H9 (cell line): Measurements from ENCODE around the gene CBLB. TPM values are rescaled to one million over a fixed set of nuclear protein-coding genes. Genes with fewer than 3 reads are reported as not detected.

ENCODE experiments used
- DNase-seq: peaks from one replicate; pipeline ENCODE4 v3.0.0-alpha.2; 2017
- H2AFZ ChIP-seq: one replicate; pipeline ENCODE4 v1.6.1; 2013; ENCODE audit warnings: mild to moderate bottlenecking, low read length, control low read depth, moderate library complexity
- H2AK5ac ChIP-seq: 2 replicates; pipeline ENCODE4 v1.6.1; 2013; ENCODE audit warnings: low read length, control low read depth, mixed read lengths; ENCODE audit not compliant: insufficient read length
- H2BK120ac ChIP-seq: one replicate; pipeline ENCODE4 v1.6.1; 2013; ENCODE audit warnings: low read depth, mild to moderate bottlenecking, low read length, control low read depth, inconsistent platforms; ENCODE audit not compliant: poor library complexity, severe bottlenecking
- H2BK12ac ChIP-seq: 2 replicates; pipeline ENCODE4 v1.6.1; 2013; ENCODE audit warnings: low read length, control low read depth, mixed read lengths, low read depth; ENCODE audit not compliant: insufficient read length
- H2BK15ac ChIP-seq: 2 replicates; pipeline ENCODE4 v1.6.1; 2013; ENCODE audit warnings: low read depth, low read length, control low read depth
- H2BK20ac ChIP-seq: one replicate; pipeline ENCODE4 v1.6.1; 2013; ENCODE audit warnings: low read depth, mild to moderate bottlenecking, low read length, control low read depth, inconsistent platforms; ENCODE audit not compliant: poor library complexity, severe bottlenecking
- H2BK5ac ChIP-seq: 2 replicates; pipeline ENCODE4 v1.6.1; 2013; ENCODE audit warnings: low read length, control low read depth, mixed read lengths; ENCODE audit not compliant: insufficient read length
- H3K14ac ChIP-seq: 2 replicates; pipeline ENCODE4 v1.6.1; 2013; ENCODE audit warnings: low read length, control low read depth; ENCODE audit not compliant: insufficient read depth
- H3K18ac ChIP-seq: 2 replicates; pipeline ENCODE4 v1.6.1; 2013; ENCODE audit warnings: low read depth, mild to moderate bottlenecking, mixed read lengths, low read length, control low read depth; ENCODE audit not compliant: insufficient read length
- H3K23ac ChIP-seq: 2 replicates; pipeline ENCODE4 v1.6.1; 2013; ENCODE audit warnings: low read length, control low read depth, mixed read lengths, low read depth; ENCODE audit not compliant: insufficient read length
- H3K23me2 ChIP-seq: 2 replicates; pipeline ENCODE4 v1.6.1; 2013; ENCODE audit warnings: low read depth, mild to moderate bottlenecking, mixed read lengths, low read length, control low read depth; ENCODE audit not compliant: insufficient read length, poor library complexity, severe bottlenecking
- H3K27ac ChIP-seq: 2 replicates; pipeline ENCODE4 v1.5.1; 2013; ENCODE audit warnings: low read length, control low read depth, mixed read lengths, low read depth; ENCODE audit not compliant: insufficient read length
- H3K27me3 ChIP-seq: 2 replicates; pipeline ENCODE4 v1.6.1; 2013; ENCODE audit warnings: low read length, control low read depth, inconsistent platforms; ENCODE audit not compliant: insufficient read depth
- H3K4ac ChIP-seq: 2 replicates; pipeline ENCODE4 v1.6.1; 2013; ENCODE audit warnings: low read depth, mild to moderate bottlenecking, control low read depth, inconsistent platforms, low read length, moderate library complexity
- H3K4me1 ChIP-seq: 2 replicates; pipeline ENCODE4 v1.6.1; 2013; ENCODE audit warnings: low read length, control low read depth, inconsistent platforms; ENCODE audit not compliant: insufficient read depth
- H3K4me2 ChIP-seq: 2 replicates; pipeline ENCODE4 v1.6.1; 2013; ENCODE audit warnings: low read length, control low read depth, mixed read lengths; ENCODE audit not compliant: insufficient read length, insufficient read depth
- H3K56ac ChIP-seq: 2 replicates; pipeline ENCODE4 v1.6.1; 2013; ENCODE audit warnings: low read depth, mild to moderate bottlenecking, mixed read lengths, low read length, control low read depth; ENCODE audit not compliant: insufficient read length
- H3K79me1 ChIP-seq: 2 replicates; pipeline ENCODE4 v1.6.1; 2013; ENCODE audit warnings: low read depth, mild to moderate bottlenecking, moderate library complexity, low read length, control low read depth, inconsistent platforms; ENCODE audit not compliant: insufficient read depth, poor library complexity, severe bottlenecking
- H3K79me2 ChIP-seq: 2 replicates; pipeline ENCODE4 v1.6.1; 2013; ENCODE audit warnings: low read length, control low read depth, inconsistent platforms; ENCODE audit not compliant: insufficient read depth
- H3K9ac ChIP-seq: 2 replicates; pipeline ENCODE4 v1.6.1; 2013; ENCODE audit warnings: low read length, control low read depth, mixed read lengths; ENCODE audit not compliant: insufficient read length; ENCODE audit errors: extremely low read depth
- H3K9me3 ChIP-seq: one replicate; pipeline ENCODE4 v1.6.1; 2013; ENCODE audit warnings: low read depth, low read length, inconsistent platforms; ENCODE audit not compliant: control insufficient read depth
- H3T11ph ChIP-seq: one replicate; pipeline ENCODE4 v1.6.1; 2013; ENCODE audit warnings: mild to moderate bottlenecking, low read length, control low read depth, inconsistent platforms
- H4K20me1 ChIP-seq: one replicate; pipeline ENCODE4 v1.6.1; 2013; ENCODE audit not compliant: control insufficient read depth, insufficient read length, insufficient read depth
- H4K5ac ChIP-seq: 2 replicates; pipeline ENCODE4 v1.6.1; 2013; ENCODE audit warnings: low read depth, mild to moderate bottlenecking, mixed read lengths, low read length, control low read depth; ENCODE audit not compliant: insufficient read length
- H4K8ac ChIP-seq: replicated peaks from 2 replicates; pipeline ENCODE4 v1.6.1; 2013; ENCODE audit warnings: low read length, control low read depth, mixed read lengths, low read depth; ENCODE audit not compliant: insufficient read length
- H4K91ac ChIP-seq: 2 replicates; pipeline ENCODE4 v1.6.1; 2013; ENCODE audit warnings: low read depth, mild to moderate bottlenecking, moderate library complexity, mixed read lengths, low read length, control low read depth; ENCODE audit not compliant: insufficient read length
- H3K27ac Mint-ChIP-seq, 3 experiments: 2 replicates in 2 of 3; 3 replicates in 1 of 3; pipeline ENCODE4 v1.8.0; 2020 to 2021; ENCODE audit warnings: mixed read lengths in 3 of 3, mild to moderate bottlenecking in 1 of 3, moderate library complexity in 1 of 3
- H3K27me3 Mint-ChIP-seq: 2 replicates; pipeline ENCODE4 v1.8.0; 2021; ENCODE audit warnings: low read depth, mild to moderate bottlenecking, moderate library complexity, mixed read lengths
- H3K36me3 Mint-ChIP-seq, 3 experiments: 2 replicates in 2 of 3; 3 replicates in 1 of 3; pipeline ENCODE4 v1.8.0; 2020 to 2021; ENCODE audit warnings: low read depth in 3 of 3, mixed read lengths in 3 of 3; ENCODE audit not compliant: insufficient read depth in 1 of 3
- H3K4me1 Mint-ChIP-seq, 2 experiments: 2 replicates each; pipeline ENCODE4 v1.8.0; 2020; ENCODE audit warnings: mixed read lengths in 2 of 2
- H3K4me3 Mint-ChIP-seq, 2 experiments: 2 replicates in 1 of 2; 3 replicates in 1 of 2; pipeline ENCODE4 v1.8.0; 2020 to 2021; ENCODE audit warnings: mild to moderate bottlenecking in 2 of 2, mixed read lengths in 2 of 2, moderate library complexity in 1 of 2
- H3K9me3 Mint-ChIP-seq, 2 experiments: 2 replicates in 1 of 2; 3 replicates in 1 of 2; pipeline ENCODE4 v1.8.0; 2020; ENCODE audit warnings: mild to moderate bottlenecking in 2 of 2, mixed read lengths in 2 of 2, moderate library complexity in 1 of 2
- CTCF ChIP-seq: fragments of 200-600 bp; sonication (generic); conservative IDR thresholded peaks from 3 replicates; pipeline ENCODE4 v1.8.0; 2021; ENCODE audit warnings: antibody characterized with exemption, mild to moderate bottlenecking
- WGBS: extraction: QIAGEN DNeasy Blood & Tissue Kit; methylation state at CpG from one replicate; pipeline ENCODE4 v1.1.7; 2013; ENCODE audit warnings: missing lambda C conversion rate, low lambda C conversion rate, mixed read lengths; ENCODE audit not compliant: insufficient read length; ENCODE audit errors: extremely low coverage; 5-methylcytosine and 5-hydroxymethylcytosine counted together
- total RNA-seq: library from RNA; stranded (reverse); gene quantifications from 2 replicates; pipeline ENCODE4 v1.2.1, GENCODE V29; 2021

CBLB gene
- total RNA-seq, 1 experiment from 2014 or later: 25.7 TPM

- no peak for DNase-seq
- Histone ChIP-seq H3K4me2 (no peak overlapping the region), H4K91ac (no peak overlapping the region), H3K56ac (no peak overlapping the region), H2BK5ac (no peak overlapping the region), H3K14ac (no peak overlapping the region), H3K4ac (no peak overlapping the region), H3K79me2 (no peaks in the 10 kb centered on the region), H3K27me3 (no peaks in the 10 kb centered on the region), H3K9me3 (no peaks in the 10 kb centered on the region), H4K8ac (no peak overlapping the region), H3K18ac (no peak overlapping the region), H2BK12ac (no peak overlapping the region), H3K9ac (no peak overlapping the region), H3T11ph (no peak overlapping the region), H3K23me2 (no peaks in the 10 kb centered on the region), H3K79me1 (no peaks in the 10 kb centered on the region), H2BK120ac (no peak overlapping the region), H2AK5ac (no peak overlapping the region), H2BK20ac (no peak overlapping the region), H3K23ac (no peak overlapping the region), H4K20me1 (no peaks in the 10 kb centered on the region), H3K27ac (no peak overlapping the region), H4K5ac (no peak overlapping the region), H2AFZ (no peak overlapping the region), H3K4me1 (no peaks in the 10 kb centered on the region), H2BK15ac (no peak overlapping the region)
- no peak for TF ChIP-seq CTCF
- Mint-ChIP-seq H3K27me3 (no peaks in the 10 kb centered on the region), H3K4me3 (no peak overlapping the region), H3K4me1 (no peaks in the 10 kb centered on the region), H3K36me3 (no peaks in the 10 kb centered on the region; a peak in 1 of 7 replicates), H3K9me3 (no peaks in the 10 kb centered on the region), H3K27ac (no peak overlapping the region; a peak in 2 of 7 replicates)
- no CpG with 5 or more reads among the region's 5 CpGs for WGBS
Measured at GRCh38 chr3:105904678-105905284, 36.0 kb upstream of the CBLB start.
